NB4 (cell line): ENCODE data around the gene TSSK6.

Experiments
- DNase-seq: peaks from one replicate; pipeline ENCODE4 v3.0.0; 2010; ENCODE audit warnings: low read depth
- H3K4me3 ChIP-seq: one replicate; pipeline ENCODE4 v1.5.1; 2011; ENCODE audit warnings: mild to moderate bottlenecking, low read depth, low read length, moderate library complexity
- CTCF ChIP-seq: IDR thresholded peaks from one replicate; pipeline ENCODE4 v1.5.1; 2012; ENCODE audit warnings: low read depth, low read length
- MAX ChIP-seq: IDR thresholded peaks from 2 replicates; pipeline ENCODE4 v1.6.1; 2011; ENCODE audit warnings: low read depth, low read length
- MYC ChIP-seq: IDR thresholded peaks from 2 replicates; pipeline ENCODE4 v1.6.1; 2011; ENCODE audit warnings: low read depth, low read length
- POLR2A ChIP-seq: IDR thresholded peaks from 2 replicates; pipeline ENCODE4 v1.6.1; 2011; ENCODE audit warnings: mild to moderate bottlenecking; ENCODE audit not compliant: insufficient read length; ENCODE audit errors: extremely low read depth

The TSSK6 gene

GRCh38 chr19:19543101-19543500, 27.8 kb upstream of the TSSK6 start:
- no peak for DNase-seq
- peak overlapping the region; percentile 48 for H3K4me3 ChIP-seq
- TF ChIP-seq CTCF (no peak), MAX (no peak), MYC (no peak), POLR2A (no peak)

- peak; percentile 95 for DNase-seq
- H3K4me3 ChIP-seq = peak overlapping the region; percentile 48
- TF ChIP-seq MAX (no peak), MYC (no peak), POLR2A (no peak), CTCF (no peak)
Measured at GRCh38 chr19:19542507-19542906, 27.2 kb upstream of the TSSK6 start.

GRCh38 chr19:19541616-19542015, 26.3 kb upstream of the TSSK6 start:
- TF ChIP-seq POLR2A = no peak
- no peak for DNase-seq
- H3K4me3 ChIP-seq = no peak overlapping the region

- peak; percentile 71 for DNase-seq
- no peak overlapping the region for H3K4me3 ChIP-seq
- TF ChIP-seq MYC (no peak), MAX (no peak), POLR2A (no peak), CTCF (no peak)
Measured at GRCh38 chr19:19540715-19541515, 25.6 kb upstream of the TSSK6 start.

- no peak for DNase-seq
- H3K4me3 ChIP-seq = no peak overlapping the region
- TF ChIP-seq MYC (no peak), POLR2A (no peak), CTCF (no peak), MAX (no peak)
Measured at GRCh38 chr19:19540064-19540714, 24.8 kb upstream of the TSSK6 start.

- no peak overlapping the region for H3K4me3 ChIP-seq
- TF ChIP-seq CTCF (no peak), MAX (no peak), POLR2A (no peak), MYC (no peak)
Measured at GRCh38 chr19:19539698-19540063, 24.3 kb upstream of the TSSK6 start.

More at GRCh38 chr19:19539698-19540063, 24.3 kb upstream of the TSSK6 start:
- DNase-seq = no peak
